ENCODE data around the gene NOBOX.

DNA sequence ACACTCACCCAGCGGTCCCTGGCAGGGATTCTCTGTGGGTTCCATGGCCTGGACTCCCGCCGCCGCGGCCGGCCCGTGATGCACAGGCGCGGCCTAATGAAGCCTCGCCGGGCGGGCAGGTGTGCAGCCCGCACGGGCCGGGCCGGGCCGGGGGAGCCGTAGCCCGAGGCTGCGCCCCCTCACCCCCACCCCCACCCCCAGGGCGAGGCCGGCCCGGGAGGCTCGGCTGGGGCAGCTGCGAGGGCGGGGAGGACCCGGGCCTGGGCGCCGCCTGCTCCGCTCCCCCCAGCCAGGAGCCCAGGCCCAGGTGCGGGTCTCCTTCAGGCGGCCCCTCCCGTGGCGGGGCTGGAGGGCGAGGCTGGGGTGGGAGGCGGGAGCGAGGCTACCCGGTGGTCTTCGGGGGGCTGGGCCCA, at the start of gene NOBOX:
- no peak for TF ChIP-seq POLR2A (IDR thresholded peaks at IDR 0.05; ENCODE audit: low read depth, low read length)
- TF ChIP-seq POLR2AphosphoS5 (IDR thresholded peaks at IDR 0.05; ENCODE audit: low read length) = no peak
- no peak for TF ChIP-seq NFYB (IDR thresholded peaks at IDR 0.05; ENCODE audit: insufficient read depth, low read depth, low read length)

All from GM12878 (cell line).